ENCODE results near the gene LY6G5B.
"Not testable (repeated sequence)": the region's sequence is repeated elsewhere in the genome, so short reads cannot be mapped to it uniquely, and the experiment has no call there.

The LY6G5B gene

GRCh38 chr6:31692353-31692752, 22.6 kb downstream of the LY6G5B start:
- DNase-seq: no peak

GRCh38 chr6:31692886-31693285, 23.1 kb downstream of the LY6G5B start:
- no peak for DNase-seq

- no peak for DNase-seq
Observed at GRCh38 chr6:31693535-31693934, 23.8 kb downstream of the LY6G5B start.

GRCh38 chr6:31697555-31697954, 27.8 kb downstream of the LY6G5B start:
- DNase-seq: no peak

- DNase-seq: no peak
Observed at GRCh38 chr6:31700740-31701401, 31.1 kb downstream of the LY6G5B start.

GRCh38 chr6:31701666-31702404, 32.1 kb downstream of the LY6G5B start:
- peak; percentile 55 for DNase-seq

- DNase-seq: peak; percentile 47
Observed at GRCh38 chr6:31702405-31702818, 32.6 kb downstream of the LY6G5B start.

GRCh38 chr6:31702819-31703716, 33.3 kb downstream of the LY6G5B start, which contains the start of gene ABHD16A:
ABHD16A (minus strand) TSS chr6:31703324; CDS start chr6:31703281, 43 bp downstream.
- peak; percentile 99 for DNase-seq

GRCh38 chr6:31705931-31706330, 36.2 kb downstream of the LY6G5B start:
- DNase-seq: no peak

GRCh38 chr6:31706599-31706998, 36.8 kb downstream of the LY6G5B start, which contains the start of gene LY6G6F:
LY6G6F (plus strand) TSS chr6:31706866; CDS start chr6:31706907, 41 bp downstream.
- DNase-seq: no peak

- DNase-seq: no peak
Observed at GRCh38 chr6:31707701-31708100, 37.9 kb downstream of the LY6G5B start.

- DNase-seq: no peak
Observed at GRCh38 chr6:31708224-31708623, 38.4 kb downstream of the LY6G5B start.

- DNase-seq: not testable (repeated sequence)
Observed at GRCh38 chr6:31709157-31709556, 39.4 kb downstream of the LY6G5B start.

GRCh38 chr6:31710523-31711219, 40.9 kb downstream of the LY6G5B start:
- DNase-seq: no peak

GRCh38 chr6:31711233-31711632, 41.5 kb downstream of the LY6G5B start:
- DNase-seq: peak; percentile 31

- DNase-seq: no peak
Observed at GRCh38 chr6:31712296-31712695, 42.5 kb downstream of the LY6G5B start.

- DNase-seq: no peak
Observed at GRCh38 chr6:31713465-31713864, 43.7 kb downstream of the LY6G5B start.

- no peak for DNase-seq
Observed at GRCh38 chr6:31713991-31714684, 44.4 kb downstream of the LY6G5B start.

- no peak for DNase-seq
Observed at GRCh38 chr6:31715022-31715958, 45.5 kb downstream of the LY6G5B start, which contains the start of gene LY6G6D. LY6G6D (plus strand) TSS chr6:31715348; CDS start chr6:31715356, 8 bp downstream.

- no peak for DNase-seq
Observed at GRCh38 chr6:31717499-31718222, 47.9 kb downstream of the LY6G5B start.
